NK-92 (cell line): ENCODE results near the gene SENP2.
"Not testable (repeated sequence)": the region's sequence is repeated elsewhere in the genome, so short reads cannot be mapped to it uniquely, and the experiment has no call there.

Experiments
- DNase-seq: peaks from one replicate; lab custom pipeline; 2025; ENCODE audit not compliant: unreplicated experiment; lab: John Stamatoyannopoulos, UW

The SENP2 gene

GRCh38 chr3:185647134-185647879 is 61.2 kb downstream of the SENP2 start:
- DNase-seq: no peak

GRCh38 chr3:185647880-185648210 is 61.8 kb downstream of the SENP2 start:
- DNase-seq: no peak

DNA sequence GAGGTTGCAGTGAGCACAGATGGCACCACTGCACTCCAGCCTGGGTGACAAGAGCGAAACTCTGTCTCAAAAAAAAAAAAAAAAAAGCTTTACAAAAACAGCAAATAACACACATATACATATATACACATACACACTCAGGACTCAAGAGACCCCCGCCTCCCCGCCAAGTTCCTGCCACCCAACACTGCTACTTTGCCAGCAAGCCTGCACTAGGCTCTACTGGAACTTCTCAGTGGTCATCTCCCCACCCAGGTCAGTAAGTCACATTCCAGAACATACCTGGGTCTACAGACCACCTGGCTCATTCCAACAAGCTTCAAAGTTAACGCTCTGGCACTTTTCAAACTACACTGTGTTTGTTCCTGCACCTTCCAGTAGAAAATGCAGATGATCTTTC is 62.3 kb downstream of the SENP2 start:
- no peak for DNase-seq

DNA sequence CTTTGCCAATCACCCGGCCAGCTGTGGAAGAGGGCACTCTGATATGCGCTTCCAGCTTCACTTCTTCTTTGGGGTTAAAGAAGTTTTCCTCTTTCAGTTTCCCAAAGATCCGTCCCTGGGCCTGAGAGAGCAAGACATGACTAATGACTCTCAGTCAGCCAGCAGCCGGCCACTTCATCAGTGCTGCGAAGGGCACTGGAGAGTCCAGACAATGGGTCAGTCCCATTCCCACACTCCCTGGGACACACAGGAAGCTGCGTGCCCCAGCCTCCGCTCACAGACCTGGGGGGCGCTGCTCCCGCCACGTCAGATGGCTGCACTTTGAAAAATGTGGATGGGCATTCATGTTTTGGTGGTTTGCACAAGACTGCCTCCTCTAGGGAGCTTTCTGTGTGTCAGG is 63.3 kb downstream of the SENP2 start:
- no peak for DNase-seq

DNA sequence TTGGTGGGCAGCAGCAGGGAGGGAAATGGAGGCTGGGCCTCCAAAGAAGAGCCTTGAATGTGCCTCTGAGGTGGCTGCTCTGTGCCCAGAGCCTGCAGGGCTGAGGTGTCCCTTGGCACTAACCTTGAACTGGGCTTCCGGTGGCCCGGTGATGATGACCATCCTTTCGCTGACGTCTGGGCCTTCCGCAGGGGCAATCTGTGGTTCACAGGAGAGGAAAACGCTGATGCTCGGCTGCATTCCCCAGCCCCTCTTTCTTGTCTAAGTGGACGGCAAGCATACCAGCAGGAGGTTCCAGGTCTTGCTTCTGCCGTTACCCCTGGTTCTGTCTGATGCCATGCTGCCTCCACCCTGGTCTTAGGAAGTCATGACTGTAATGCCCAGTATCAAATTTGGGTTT is 65.9 kb downstream of the SENP2 start:
- no peak for DNase-seq

DNA sequence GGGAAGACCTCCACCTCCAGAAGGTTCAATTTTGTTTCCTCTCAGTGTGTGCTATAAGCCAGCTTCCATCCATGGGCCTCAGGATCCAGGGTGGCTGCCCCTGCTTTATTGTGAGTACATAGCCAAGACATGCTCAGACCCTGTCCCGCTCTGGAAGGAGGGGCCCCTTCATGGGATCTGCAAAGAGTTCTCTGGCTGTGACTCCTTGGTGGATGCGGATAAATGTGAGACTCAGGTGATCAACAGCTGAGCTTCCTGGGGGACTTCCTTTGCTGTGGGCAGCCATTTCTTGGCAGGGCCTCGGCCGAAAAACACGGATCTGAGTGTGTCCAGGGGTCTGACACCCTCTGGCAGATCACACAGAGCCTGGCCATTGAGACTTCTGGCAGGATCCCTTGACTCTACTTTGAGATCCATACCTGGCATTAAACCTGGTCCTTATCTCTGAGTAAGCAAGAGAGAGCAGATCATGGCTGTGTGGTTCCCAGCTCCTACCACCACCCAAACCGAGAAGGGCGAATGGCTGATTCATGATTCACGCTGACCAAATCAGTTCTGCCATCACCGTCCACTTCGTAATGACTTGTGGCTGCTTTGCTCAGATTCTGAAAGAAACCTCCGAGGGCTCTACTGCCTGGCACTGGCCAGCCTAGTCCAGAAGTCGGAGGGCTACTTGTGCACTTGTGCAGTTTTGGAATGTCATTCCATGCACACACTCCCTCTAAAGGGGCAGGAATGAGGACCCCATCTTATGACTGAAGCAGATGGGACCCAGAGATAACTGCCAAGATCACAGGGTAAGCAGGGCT is 68.1 kb downstream of the SENP2 start:
- no peak for DNase-seq

DNA sequence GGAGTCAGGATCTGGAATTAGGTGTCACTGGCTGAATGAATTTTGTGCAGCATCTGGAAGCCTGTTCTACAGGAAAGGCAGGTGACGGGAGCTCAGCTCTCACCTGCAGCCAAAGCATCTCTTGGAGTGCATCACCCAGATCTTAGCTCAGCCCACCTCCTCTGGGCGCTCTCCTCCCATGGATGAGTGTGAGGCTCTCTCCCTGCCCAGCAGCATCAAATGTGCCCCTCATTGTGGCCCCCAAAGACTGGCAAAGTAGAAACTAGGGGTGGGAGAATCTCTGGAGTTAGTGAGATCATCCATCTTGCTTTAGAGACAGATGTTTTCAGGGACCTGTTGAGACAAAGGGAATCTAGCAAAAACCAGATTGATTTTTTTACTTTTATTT is 68.7 kb downstream of the SENP2 start:
- DNase-seq: no peak

DNA sequence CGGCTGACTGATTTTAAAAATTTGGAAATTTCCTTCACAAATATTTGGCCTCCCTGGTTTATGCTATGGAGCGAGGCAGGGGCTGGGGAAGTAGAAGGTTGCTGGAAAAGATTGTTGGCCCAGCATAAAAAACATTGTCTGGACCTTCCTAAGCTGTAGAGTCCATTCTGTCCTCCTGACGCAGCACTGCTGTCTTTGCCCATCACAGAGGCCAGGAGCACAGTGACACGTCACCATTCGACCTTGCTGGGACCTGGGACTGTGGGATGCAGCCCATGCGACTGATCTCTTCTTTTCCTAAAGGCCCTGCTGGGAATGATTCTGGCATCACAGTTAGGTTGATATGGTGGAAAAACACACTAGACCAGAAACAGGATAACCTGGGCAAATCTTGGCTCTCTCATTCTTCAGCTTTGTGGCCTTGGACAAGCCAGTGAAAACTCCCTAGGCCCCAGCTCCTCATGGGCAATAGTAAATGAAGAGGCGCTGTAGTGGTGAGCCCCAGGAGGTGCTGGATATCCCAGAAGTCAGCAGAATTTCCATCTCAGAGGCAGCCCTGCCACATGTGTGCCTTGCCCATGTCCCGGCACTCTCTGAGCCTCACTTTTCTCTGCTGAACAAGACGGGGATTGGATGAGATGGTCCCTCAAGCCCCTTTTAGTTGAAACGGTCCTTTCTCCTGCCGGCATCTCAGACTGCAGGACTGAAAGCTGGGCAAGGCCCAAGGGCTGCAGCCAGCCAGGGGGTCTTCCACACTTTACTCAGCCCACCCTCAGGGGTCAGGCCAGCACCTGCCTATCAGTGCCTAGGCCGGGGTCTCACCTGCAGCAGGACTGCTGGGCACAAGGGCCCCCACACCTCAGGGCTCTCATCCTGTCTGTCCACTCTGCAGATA is 69.6 kb downstream of the SENP2 start:
- DNase-seq: no peak

DNA sequence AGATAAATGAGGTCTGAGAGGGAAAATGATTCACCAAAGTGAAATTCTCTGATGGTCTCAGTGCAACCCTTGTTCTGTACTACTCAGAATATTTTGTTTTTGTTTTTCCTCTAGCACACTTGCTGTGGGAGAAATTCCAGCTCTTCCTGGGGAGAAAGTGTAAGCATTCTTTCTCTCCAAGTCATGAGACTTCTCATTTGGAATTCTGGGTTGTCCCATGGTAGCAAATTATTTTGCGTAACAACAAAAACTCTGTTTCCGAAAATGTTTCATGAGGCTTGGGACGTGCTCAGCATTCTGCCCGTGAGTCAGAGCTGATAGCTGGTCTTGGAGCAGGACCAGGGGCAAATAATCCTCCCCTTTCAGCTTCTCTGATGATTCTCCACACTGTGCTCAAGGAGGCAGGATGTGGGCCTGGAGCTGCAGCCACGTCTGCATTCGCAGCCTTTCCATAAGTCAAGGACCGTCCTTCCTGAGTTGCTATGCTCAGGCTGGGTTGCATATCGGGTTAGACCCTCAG is 70.3 kb downstream of the SENP2 start:
- DNase-seq: no peak

GRCh38 chr3:185657211-185657610 is 71.1 kb downstream of the SENP2 start:
- no peak for DNase-seq

DNA sequence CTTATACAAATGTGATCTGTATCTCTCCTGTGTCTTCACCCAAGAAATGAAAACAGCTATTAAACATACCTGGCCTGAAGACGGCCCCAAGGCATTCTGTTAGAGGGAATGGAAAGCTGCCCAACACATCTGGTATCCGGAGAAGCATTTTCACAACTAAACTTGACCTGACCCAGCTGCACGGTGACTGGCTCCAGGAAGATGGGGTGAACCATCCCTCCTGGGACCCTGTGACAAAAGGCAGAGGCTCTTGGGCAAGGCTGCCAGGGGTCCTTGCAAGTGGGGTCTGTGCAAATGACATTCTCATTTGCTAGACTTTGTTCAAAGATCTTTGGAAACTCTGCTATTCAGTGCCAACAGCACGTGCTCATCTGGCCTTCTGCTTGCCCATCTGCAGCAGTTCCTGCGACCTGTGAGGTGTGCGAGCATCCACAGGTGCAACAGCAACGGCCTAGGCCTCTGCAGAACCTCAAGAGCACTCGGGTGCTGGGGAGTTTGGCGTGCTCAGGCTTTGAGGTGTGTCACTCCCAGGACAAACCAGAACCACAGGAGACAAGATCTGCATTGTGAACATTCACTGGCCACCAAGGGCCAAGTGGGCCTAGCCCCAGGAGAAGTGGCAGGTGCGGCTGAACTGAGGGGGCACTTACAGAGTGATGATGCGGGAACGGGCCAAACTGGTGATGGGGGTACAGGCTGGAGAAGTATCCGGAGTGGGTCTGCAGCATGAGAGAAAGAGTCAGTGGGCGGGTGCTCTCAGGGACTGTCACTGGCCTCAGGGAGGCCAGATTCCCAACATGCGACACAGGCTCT is 71.8 kb downstream of the SENP2 start:
- no peak for DNase-seq

DNA sequence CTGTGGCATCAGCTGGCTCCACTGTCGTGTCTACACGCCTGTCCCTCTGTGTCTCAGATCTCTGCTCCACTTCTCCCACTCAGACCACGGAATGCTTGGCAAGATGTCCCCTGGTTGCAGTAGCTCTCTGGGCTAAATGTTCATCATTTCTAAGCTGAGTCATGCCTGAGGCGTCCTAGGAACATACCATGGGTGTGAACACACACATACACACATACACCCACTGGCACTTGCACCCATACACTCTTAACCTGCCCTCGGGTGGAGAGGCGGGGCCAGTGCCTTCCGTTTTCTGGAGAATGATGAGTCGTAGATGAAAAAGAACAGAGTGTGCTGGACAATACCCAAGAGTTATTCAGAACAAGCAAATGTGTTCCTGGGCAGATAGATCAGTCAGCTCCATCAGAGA is 72.4 kb downstream of the SENP2 start:
- no peak for DNase-seq

- DNase-seq: no peak
These were observed 72.8 kb downstream of the SENP2 start for GRCh38 chr3:185658943-185659342.

DNA sequence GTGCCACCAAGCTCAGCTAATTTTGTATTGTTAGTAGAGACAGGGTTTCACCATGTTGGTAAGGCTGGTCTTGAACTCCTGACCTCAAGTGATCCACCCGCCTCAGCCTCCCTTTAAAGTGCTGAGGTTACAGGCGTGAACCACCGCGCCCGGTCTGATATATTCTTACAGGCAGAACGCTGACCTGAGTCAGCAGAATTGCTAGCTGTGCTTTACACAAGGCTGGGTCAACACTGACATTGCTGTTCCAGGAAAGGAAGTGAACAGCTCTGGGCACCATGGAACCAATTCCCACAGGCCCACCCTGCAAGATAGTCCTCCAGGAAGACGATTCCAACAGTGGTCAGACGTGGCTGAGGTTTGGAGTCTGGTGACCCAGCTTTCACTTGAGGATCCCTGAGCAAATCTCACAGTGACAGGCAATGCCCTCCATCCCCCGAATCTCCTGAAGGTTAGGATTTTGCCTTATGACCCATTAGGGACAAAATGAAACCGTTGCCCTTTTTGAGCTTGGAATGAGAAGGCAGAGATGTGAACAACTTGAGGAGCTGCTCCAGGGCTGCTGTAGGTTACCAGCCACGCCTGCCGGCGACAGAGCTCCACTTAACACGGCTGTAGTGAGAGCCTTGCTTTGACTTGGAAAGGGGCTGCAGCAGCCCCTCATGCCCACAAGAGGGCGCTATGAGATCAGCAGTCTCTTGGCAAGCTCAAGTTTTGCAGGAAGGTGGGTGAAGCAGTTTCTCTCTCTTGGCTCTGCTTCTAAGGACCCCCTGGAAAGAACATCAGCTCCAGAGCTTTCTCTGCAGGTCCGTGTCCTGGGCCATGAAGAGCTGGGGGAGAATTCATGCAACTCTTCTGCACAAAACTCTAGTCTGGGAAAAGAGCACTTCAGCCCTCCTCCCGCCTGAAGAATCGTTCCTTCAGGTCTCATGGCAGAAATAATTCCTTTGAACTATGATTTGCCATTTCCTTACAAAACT is 74.1 kb downstream of the SENP2 start:
- no peak for DNase-seq

- DNase-seq: not testable (repeated sequence)
These were observed 75.2 kb downstream of the SENP2 start for GRCh38 chr3:185661296-185661695.

GRCh38 chr3:185661772-185662171 is 75.7 kb downstream of the SENP2 start:
- DNase-seq: no peak

- no peak for DNase-seq
These were observed 77.8 kb downstream of the SENP2 start for GRCh38 chr3:185663929-185664328.

GRCh38 chr3:185667574-185667973 is 81.5 kb downstream of the SENP2 start:
- no peak for DNase-seq

DNA sequence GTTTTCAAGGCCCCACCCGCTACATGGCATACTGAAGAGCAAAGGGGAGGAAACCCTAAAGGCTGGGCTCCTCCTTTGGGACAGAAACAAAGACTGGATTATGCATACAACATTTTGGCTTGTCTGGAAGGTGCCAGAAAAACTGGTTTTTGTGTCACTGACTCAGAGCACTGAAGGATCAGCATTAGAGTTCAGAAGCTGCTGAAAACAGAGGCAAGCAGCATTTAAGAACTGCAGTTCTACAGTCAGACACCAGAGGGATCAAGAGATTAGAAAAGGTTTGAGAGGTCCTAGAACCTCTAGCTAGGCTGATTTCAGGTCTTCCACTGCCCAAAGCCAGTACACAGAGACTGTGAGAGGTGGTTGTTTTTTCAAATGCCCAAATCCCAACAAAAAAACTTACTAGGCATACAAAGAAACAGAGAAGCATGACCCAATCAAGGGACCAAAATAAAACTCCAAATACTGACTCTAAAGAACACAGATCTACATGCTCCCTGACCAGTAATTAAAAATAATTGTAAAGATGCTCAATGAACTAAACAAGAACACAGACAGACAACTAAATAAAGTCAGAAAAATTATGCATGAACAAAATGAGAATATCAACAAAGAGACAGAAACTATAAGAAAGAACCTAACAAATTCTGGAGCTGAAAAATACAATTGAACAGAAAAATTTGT is 91.2 kb downstream of the SENP2 start:
- no peak for DNase-seq
